AG04450 (cell line): Measurements from ENCODE around the gene PSKH1. TPM values are rescaled to one million over a fixed set of nuclear protein-coding genes. Genes with fewer than 3 reads are reported as not detected.

ENCODE experiments used
- CTCF ChIA-PET: fragments of 300-600, 350-600 bp; formaldehyde crosslinking; extraction: SDS; loops from one replicate; lab custom pipeline; 2022; ENCODE audit warnings: antibody characterized with exemption, inconsistent platforms; lab: Charles Lee
- POLR2A ChIA-PET: fragments of 350-600 bp; formaldehyde crosslinking; extraction: SDS; loops from one replicate; lab custom pipeline; 2021; ENCODE audit warnings: antibody characterized with exemption, inconsistent platforms; lab: Yijun Ruan, JAX
- DNase-seq: peaks from one replicate; pipeline ENCODE4 v3.0.0-alpha.2; 2011; ENCODE audit warnings: low read depth, low spot score
- H3K27ac ChIP-seq: one replicate; pipeline ENCODE4 v1.5.1; 2012; ENCODE audit warnings: low read depth, low read length, control low read depth
- H3K27me3 ChIP-seq: one replicate; pipeline ENCODE4 v1.6.0; 2012; ENCODE audit warnings: low read length; ENCODE audit not compliant: control insufficient read depth, insufficient read depth
- H3K4me3 ChIP-seq: 2 replicates; pipeline ENCODE4 v1.5.1; 2011; ENCODE audit warnings: mild to moderate bottlenecking, low read depth, low read length, control low read depth
- H3K9me3 ChIP-seq: 2 replicates; pipeline ENCODE4 v1.5.1; 2012; ENCODE audit warnings: low read length; ENCODE audit not compliant: control insufficient read depth, insufficient read depth
- CTCF ChIP-seq: IDR thresholded peaks from 2 replicates; pipeline ENCODE4 v1.5.1; 2011; ENCODE audit warnings: low read depth, low read length, control low read depth, inconsistent platforms
- polyA minus RNA-seq: library from RNA; depleted of rRNA, polyadenylated mRNA; stranded (reverse); fragments of >200 nt; gene quantifications from 2 replicates; pipeline ENCODE4 v1.2.3, GENCODE V29; 2011; rRNA and poly(A)+ RNA removed
- polyA plus RNA-seq: library from polyadenylated mRNA; depleted of rRNA; stranded (reverse); fragments of >200 nt; gene quantifications from 2 replicates; pipeline ENCODE4 v1.2.3, GENCODE V29; 2011; rRNA removed

The PSKH1 gene
- polyA plus RNA-seq: 18.2 and 26.6 TPM in 2 replicates
- polyA minus RNA-seq: 34.7 and 47.0 TPM in 2 replicates

- Histone ChIP-seq H3K9me3 (no peaks in the 10 kb centered on the region), H3K27ac (peak within 1 kb of the TSS; percentile 75), H3K27me3 (no peaks in the 10 kb centered on the region), H3K4me3 (peak within 1 kb of the TSS; percentile 87)
- POLR2A ChIA-PET: interaction anchor here (0.6 to 2.0 kb wide), 4 partner anchors 9 to 233 kb away, joined by 3 to 10 read pairs (median 3); partner anchors contain the start of genes ACD, EDC4 and NRN1L
- peak; percentile 79 for DNase-seq
- no peak for TF ChIP-seq CTCF
- CTCF ChIA-PET: interaction anchor here (0.6 to 3.3 kb wide), 8 partner anchors 9 to 335 kb away, joined by 3 to 16 read pairs (median 3); partner anchors contain the start of gene NRN1L
Observed at GRCh38 chr16:67892899-67893742, at the start of gene PSKH1. TSS of gene PSKH1 (plus strand) at chr16:67893254. CDS start at chr16:67908750, 15,496 bp downstream.

- peaks cover 4% of the 10 kb centered on the region; the same call in 1 of the 2 replicates for H3K9me3 ChIP-seq
- TF ChIP-seq CTCF: no peak
- POLR2A ChIA-PET: interaction anchor here (0.6 kb wide), 2 partner anchors 27 to 383 kb away, joined by 3 to 8 read pairs; no protein-coding TSS in a partner anchor
- H3K4me3 ChIP-seq: peak overlapping the region; percentile 97
- no peak for DNase-seq
- CTCF ChIA-PET: interaction anchor here (1.0 to 1.1 kb wide), 2 partner anchors 27 to 154 kb away, joined by 3 read pairs; no protein-coding TSS in a partner anchor
- no peaks in the 10 kb centered on the region for H3K27me3 ChIP-seq
- peak overlapping the region; percentile 65 for H3K27ac ChIP-seq
Observed at GRCh38 chr16:67843343-67843765, 49.7 kb upstream of the PSKH1 start.

- TF ChIP-seq CTCF: no peak
- ChIA-PET CTCF (interaction anchor here (1.0 to 1.6 kb wide), 4 partner anchors 28 to 323 kb away, joined by 3 to 10 read pairs (median 6); no protein-coding TSS in a partner anchor), POLR2A (interaction anchor here (0.6 to 1.1 kb wide), 5 partner anchors 12 to 76 kb away, joined by 3 to 4 read pairs (median 3); no protein-coding TSS in a partner anchor)
- peak overlapping the region; percentile 29 for H3K4me3 ChIP-seq
- no peaks in the 10 kb centered on the region for H3K27me3 ChIP-seq
- H3K27ac ChIP-seq: peak overlapping the region; percentile 34
- H3K9me3 ChIP-seq: peaks cover 4% of the 10 kb centered on the region; the same call in 1 of the 2 replicates
- DNase-seq: no peak
Observed at GRCh38 chr16:67844497-67844896, 48.6 kb upstream of the PSKH1 start.

- Histone ChIP-seq H3K27ac (no peak overlapping the region), H3K4me3 (peak overlapping the region; percentile 86), H3K27me3 (no peaks in the 10 kb centered on the region), H3K9me3 (peaks cover 4% of the 10 kb centered on the region; the same call in 1 of the 2 replicates)
- POLR2A ChIA-PET: interaction anchor here (0.6 to 1.2 kb wide), 5 partner anchors 12 to 353 kb away, joined by 3 to 5 read pairs (median 4); partner anchors contain the start of genes RANBP10 and TSNAXIP1
- no peak for DNase-seq
- TF ChIP-seq CTCF: no peak
- CTCF ChIA-PET: interaction anchor here (0.6 to 1.6 kb wide), 6 partner anchors 20 to 324 kb away, joined by 3 to 10 read pairs (median 5); no protein-coding TSS in a partner anchor
Observed at GRCh38 chr16:67845291-67846062, 47.6 kb upstream of the PSKH1 start.
